ENCODE measurements around the gene FILIP1. TPM values are rescaled to one million over a fixed set of nuclear protein-coding genes. Genes with fewer than 3 reads are reported as not detected.

Gene FILIP1
- total and polyA plus RNA-seq, 2 donors (not counting 1 experiment from before 2014, with no cell fraction given): 0.33 to 2.3 TPM

DNA sequence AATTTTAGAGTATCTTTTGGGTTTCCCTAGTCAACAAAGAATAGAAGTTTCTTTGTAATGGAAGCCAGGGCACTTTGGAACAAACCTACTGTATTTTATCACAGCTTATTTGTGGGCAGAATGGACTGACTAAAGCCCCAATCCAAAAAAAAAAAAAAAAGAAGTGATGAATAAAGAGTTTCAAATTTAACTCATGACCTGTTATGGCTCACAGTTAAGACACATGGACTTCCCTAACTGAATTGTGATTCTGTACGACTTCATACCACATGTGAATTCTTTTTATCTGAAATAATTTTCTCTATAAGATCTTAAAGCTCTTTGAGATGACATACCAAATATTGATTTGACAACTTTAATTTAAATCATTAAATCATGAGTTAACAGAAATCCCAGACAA, 77.2 kb downstream of the FILIP1 start:
- H3K27ac ChIP-seq (ENCODE audit: insufficient read depth, low read length): no peak overlapping the region
- no peak overlapping the region for H2AFZ ChIP-seq (ENCODE audit: low read length)
- no peaks in the 10 kb centered on the region for H3K79me2 ChIP-seq (ENCODE audit: control insufficient read depth, insufficient read depth, low read length)
- H3K4me1 ChIP-seq (ENCODE audit: control insufficient read depth, extremely low read depth, insufficient read depth, low read length): peaks cover 6% of the 10 kb centered on the region
- DNase-seq (ENCODE audit: low read depth in 2 of 2): no peak
- H3K36me3 ChIP-seq (ENCODE audit: control insufficient read depth, insufficient read depth, low read length): no peaks in the 10 kb centered on the region
- H3K9ac ChIP-seq (ENCODE audit: insufficient read depth, low read length): no peak overlapping the region
- no peak overlapping the region for H3K4me2 ChIP-seq (ENCODE audit: extremely low read depth, insufficient read depth, low read length)
- H3K9me3 ChIP-seq (ENCODE audit: control insufficient read depth, insufficient read depth, low read depth, low read length): no peaks in the 10 kb centered on the region
- H3K27me3 ChIP-seq (ENCODE audit: control insufficient read depth, insufficient read depth, low read length): no peaks in the 10 kb centered on the region
- H4K20me1 ChIP-seq (ENCODE audit: control insufficient read depth, extremely low read depth, insufficient read depth, low read length): no peaks in the 10 kb centered on the region
- H3K4me3 ChIP-seq (replicated peaks in 1 of 4; ENCODE audit: control extremely low read depth in 1 of 4, insufficient read depth in 1 of 4, low read depth in 3 of 4, low read length in 4 of 4): no peak overlapping the region
- TF ChIP-seq, protein P1, sequence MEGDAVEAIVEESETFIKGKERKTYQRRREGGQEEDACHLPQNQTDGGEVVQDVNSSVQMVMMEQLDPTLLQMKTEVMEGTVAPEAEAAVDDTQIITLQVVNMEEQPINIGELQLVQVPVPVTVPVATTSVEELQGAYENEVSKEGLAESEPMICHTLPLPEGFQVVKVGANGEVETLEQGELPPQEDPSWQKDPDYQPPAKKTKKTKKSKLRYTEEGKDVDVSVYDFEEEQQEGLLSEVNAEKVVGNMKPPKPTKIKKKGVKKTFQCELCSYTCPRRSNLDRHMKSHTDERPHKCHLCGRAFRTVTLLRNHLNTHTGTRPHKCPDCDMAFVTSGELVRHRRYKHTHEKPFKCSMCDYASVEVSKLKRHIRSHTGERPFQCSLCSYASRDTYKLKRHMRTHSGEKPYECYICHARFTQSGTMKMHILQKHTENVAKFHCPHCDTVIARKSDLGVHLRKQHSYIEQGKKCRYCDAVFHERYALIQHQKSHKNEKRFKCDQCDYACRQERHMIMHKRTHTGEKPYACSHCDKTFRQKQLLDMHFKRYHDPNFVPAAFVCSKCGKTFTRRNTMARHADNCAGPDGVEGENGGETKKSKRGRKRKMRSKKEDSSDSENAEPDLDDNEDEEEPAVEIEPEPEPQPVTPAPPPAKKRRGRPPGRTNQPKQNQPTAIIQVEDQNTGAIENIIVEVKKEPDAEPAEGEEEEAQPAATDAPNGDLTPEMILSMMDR (conservative IDR thresholded peaks at IDR 0.05 in 1 of 2, IDR thresholded peaks at IDR 0.05 in 1 of 2; ENCODE audit: low read depth in 1 of 2, low read length in 2 of 2): no peak
- no peak for TF ChIP-seq EZH2 (IDR thresholded peaks at IDR 0.05; ENCODE audit: low read length, missing control alignments)

DNA sequence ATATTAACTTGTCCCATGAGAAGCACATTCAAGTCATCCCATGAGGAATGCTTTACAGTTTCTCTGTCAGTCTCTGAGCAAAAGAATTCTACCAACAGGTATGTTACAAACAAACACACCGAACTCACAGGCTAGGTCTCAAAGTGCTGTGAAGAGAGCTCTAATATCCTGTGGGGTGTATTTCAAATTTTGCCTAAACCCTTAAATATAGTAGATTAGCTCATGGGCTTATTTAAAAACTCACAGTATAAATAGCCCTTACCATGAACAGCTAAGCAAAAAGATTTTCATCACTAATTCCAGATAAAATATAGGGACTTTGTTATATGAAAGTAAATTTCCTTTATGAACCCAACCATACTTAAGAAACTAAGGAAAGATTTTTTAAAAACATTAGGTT, 77.8 kb downstream of the FILIP1 start:
- no peak for TF ChIP-seq EZH2 (IDR thresholded peaks at IDR 0.05; ENCODE audit: low read length, missing control alignments)
- TF ChIP-seq, protein P1 (conservative IDR thresholded peaks at IDR 0.05 in 1 of 2, IDR thresholded peaks at IDR 0.05 in 1 of 2; ENCODE audit: low read depth in 1 of 2, low read length in 2 of 2): no peak
- Histone ChIP-seq H3K4me2 (ENCODE audit: extremely low read depth, insufficient read depth, low read length) (no peak overlapping the region), H2AFZ (ENCODE audit: low read length) (no peak overlapping the region), H3K9me3 (ENCODE audit: control insufficient read depth, insufficient read depth, low read depth, low read length) (no peaks in the 10 kb centered on the region), H3K27me3 (ENCODE audit: control insufficient read depth, insufficient read depth, low read length) (no peaks in the 10 kb centered on the region), H3K4me1 (ENCODE audit: control insufficient read depth, extremely low read depth, insufficient read depth, low read length) (peaks cover 6% of the 10 kb centered on the region), H4K20me1 (ENCODE audit: control insufficient read depth, extremely low read depth, insufficient read depth, low read length) (no peaks in the 10 kb centered on the region), H3K79me2 (ENCODE audit: control insufficient read depth, insufficient read depth, low read length) (no peaks in the 10 kb centered on the region), H3K36me3 (ENCODE audit: control insufficient read depth, insufficient read depth, low read length) (no peaks in the 10 kb centered on the region), H3K9ac (ENCODE audit: insufficient read depth, low read length) (no peak overlapping the region), H3K4me3 (replicated peaks in 1 of 4; ENCODE audit: control extremely low read depth in 1 of 4, insufficient read depth in 1 of 4, low read depth in 3 of 4, low read length in 4 of 4) (no peak overlapping the region), H3K27ac (ENCODE audit: insufficient read depth, low read length) (no peak overlapping the region)
- no peak for DNase-seq (ENCODE audit: low read depth in 2 of 2)

DNA sequence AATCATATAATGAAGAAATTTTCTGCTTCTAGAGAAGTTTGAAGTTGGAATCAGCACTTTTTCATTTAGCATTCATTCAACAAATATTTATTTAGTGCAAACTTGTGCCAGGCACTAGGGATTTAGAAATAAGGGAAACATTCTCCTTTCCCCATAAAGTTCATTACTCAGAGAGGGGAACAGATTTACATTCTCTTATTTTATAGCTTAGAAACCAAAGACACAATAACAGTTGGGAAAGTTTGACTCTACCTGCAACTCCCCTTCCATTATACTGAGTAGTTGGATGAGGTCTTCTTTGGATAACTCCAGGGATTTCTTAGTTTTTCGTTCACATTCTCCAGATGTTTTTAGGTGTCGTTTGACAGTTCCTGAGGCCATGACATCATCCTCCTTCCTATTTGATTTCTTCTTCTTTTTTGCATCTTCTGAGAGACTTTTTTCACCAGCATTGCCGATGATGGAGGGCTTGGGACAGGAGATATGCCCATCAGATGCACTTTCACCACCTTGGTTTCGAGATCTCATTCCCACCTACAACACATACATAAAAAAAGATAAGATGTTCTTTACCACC, 79.1 kb downstream of the FILIP1 start:
- Histone ChIP-seq H3K9ac (ENCODE audit: insufficient read depth, low read length) (no peak overlapping the region), H3K9me3 (ENCODE audit: control insufficient read depth, insufficient read depth, low read depth, low read length) (no peaks in the 10 kb centered on the region), H3K4me1 (ENCODE audit: control insufficient read depth, extremely low read depth, insufficient read depth, low read length) (peaks cover 8% of the 10 kb centered on the region), H3K36me3 (ENCODE audit: control insufficient read depth, insufficient read depth, low read length) (no peaks in the 10 kb centered on the region), H4K20me1 (ENCODE audit: control insufficient read depth, extremely low read depth, insufficient read depth, low read length) (no peaks in the 10 kb centered on the region), H3K4me2 (ENCODE audit: extremely low read depth, insufficient read depth, low read length) (no peak overlapping the region), H2AFZ (ENCODE audit: low read length) (no peak overlapping the region), H3K27ac (ENCODE audit: insufficient read depth, low read length) (no peak overlapping the region), H3K27me3 (ENCODE audit: control insufficient read depth, insufficient read depth, low read length) (no peaks in the 10 kb centered on the region), H3K79me2 (ENCODE audit: control insufficient read depth, insufficient read depth, low read length) (no peaks in the 10 kb centered on the region), H3K4me3 (replicated peaks in 1 of 4; ENCODE audit: control extremely low read depth in 1 of 4, insufficient read depth in 1 of 4, low read depth in 3 of 4, low read length in 4 of 4) (no peak overlapping the region)
- TF ChIP-seq, protein P1 (conservative IDR thresholded peaks at IDR 0.05 in 1 of 2, IDR thresholded peaks at IDR 0.05 in 1 of 2; ENCODE audit: low read depth in 1 of 2, low read length in 2 of 2): no peak
- TF ChIP-seq EZH2 (IDR thresholded peaks at IDR 0.05; ENCODE audit: low read length, missing control alignments): no peak
- DNase-seq (ENCODE audit: low read depth in 2 of 2): no peak

Data from fibroblast of lung (primary cell).